DND-41 (cell line): ENCODE results near the gene PRKCE.
A peak's percentile ranks its signal among the peaks of the same experiment; 100 is the strongest.

Experiments
- ATAC-seq: fragments of 200-7000 bp; cut with Tn5 transposase; 3 replicates; pipeline ENCODE4 v1.9.1; 2021; ENCODE audit warnings: low read depth; ENCODE audit not compliant: insufficient read depth
- DNase-seq: peaks from one replicate; pipeline ENCODE4 v3.0.0-alpha.2; 2020
- H2AFZ ChIP-seq: 2 replicates; pipeline ENCODE4 v1.6.0; 2012; ENCODE audit warnings: low read depth, low read length
- H3K27ac ChIP-seq: 2 replicates; pipeline ENCODE4 v1.5.1; 2012; ENCODE audit warnings: low read length, inconsistent platforms
- H3K27me3 ChIP-seq: fragments of 200-600 bp; sonication (generic); 2 replicates; pipeline ENCODE4 v1.6.0; 2012; ENCODE audit warnings: low read length, mild to moderate bottlenecking, inconsistent platforms; ENCODE audit not compliant: insufficient read depth, poor library complexity
- H3K36me3 ChIP-seq: 2 replicates; pipeline ENCODE4 v1.5.1; 2012; ENCODE audit warnings: low read length, inconsistent platforms; ENCODE audit not compliant: insufficient read depth
- H3K4me1 ChIP-seq: 2 replicates; pipeline ENCODE4 v1.5.1; 2012; ENCODE audit warnings: mild to moderate bottlenecking, low read length; ENCODE audit not compliant: insufficient read depth
- H3K4me2 ChIP-seq: 2 replicates; pipeline ENCODE4 v1.6.0; 2012; ENCODE audit warnings: mild to moderate bottlenecking, moderate library complexity, low read length, inconsistent platforms; ENCODE audit not compliant: insufficient read depth
- H3K4me3 ChIP-seq, 2 experiments: fragments of 200-600 bp in 1 of 2; shearing (Covaris generic) in 1 of 2; 2 replicates each; pipeline ENCODE4 v1.5.1; 2012 to 2016; ENCODE audit warnings: inconsistent platforms in 2 of 2, low read length in 2 of 2, mild to moderate bottlenecking in 2 of 2, low read depth in 1 of 2, moderate library complexity in 1 of 2
- H3K79me2 ChIP-seq: 2 replicates; pipeline ENCODE4 v1.6.0; 2012; ENCODE audit warnings: low read length, inconsistent platforms; ENCODE audit not compliant: insufficient read depth
- H3K9ac ChIP-seq: 2 replicates; pipeline ENCODE4 v1.6.0; 2012; ENCODE audit warnings: low read depth, mild to moderate bottlenecking, inconsistent platforms, low read length, moderate library complexity
- H3K9me3 ChIP-seq: 2 replicates; pipeline ENCODE4 v1.5.1; 2012; ENCODE audit warnings: low read length, moderate library complexity, mild to moderate bottlenecking, inconsistent platforms; ENCODE audit not compliant: insufficient read depth, severe bottlenecking
- H4K20me1 ChIP-seq: 2 replicates; pipeline ENCODE4 v1.6.0; 2012; ENCODE audit warnings: low read length; ENCODE audit not compliant: insufficient read depth
- EZH2 ChIP-seq: IDR thresholded peaks from 3 replicates; pipeline ENCODE4 v1.6.1; 2012; ENCODE audit warnings: borderline replicate concordance, low read depth, mild to moderate bottlenecking, moderate library complexity, low read length, inconsistent platforms; ENCODE audit not compliant: severe bottlenecking
- TF ChIP-seq, protein P1 (sequence below): IDR thresholded peaks from 2 replicates; pipeline ENCODE4 v1.5.1; 2012; ENCODE audit warnings: borderline replicate concordance, low read length, moderate library complexity, mild to moderate bottlenecking; ENCODE audit not compliant: poor library complexity, severe bottlenecking; ENCODE audit errors: extremely low read depth

The PRKCE gene

DNA sequence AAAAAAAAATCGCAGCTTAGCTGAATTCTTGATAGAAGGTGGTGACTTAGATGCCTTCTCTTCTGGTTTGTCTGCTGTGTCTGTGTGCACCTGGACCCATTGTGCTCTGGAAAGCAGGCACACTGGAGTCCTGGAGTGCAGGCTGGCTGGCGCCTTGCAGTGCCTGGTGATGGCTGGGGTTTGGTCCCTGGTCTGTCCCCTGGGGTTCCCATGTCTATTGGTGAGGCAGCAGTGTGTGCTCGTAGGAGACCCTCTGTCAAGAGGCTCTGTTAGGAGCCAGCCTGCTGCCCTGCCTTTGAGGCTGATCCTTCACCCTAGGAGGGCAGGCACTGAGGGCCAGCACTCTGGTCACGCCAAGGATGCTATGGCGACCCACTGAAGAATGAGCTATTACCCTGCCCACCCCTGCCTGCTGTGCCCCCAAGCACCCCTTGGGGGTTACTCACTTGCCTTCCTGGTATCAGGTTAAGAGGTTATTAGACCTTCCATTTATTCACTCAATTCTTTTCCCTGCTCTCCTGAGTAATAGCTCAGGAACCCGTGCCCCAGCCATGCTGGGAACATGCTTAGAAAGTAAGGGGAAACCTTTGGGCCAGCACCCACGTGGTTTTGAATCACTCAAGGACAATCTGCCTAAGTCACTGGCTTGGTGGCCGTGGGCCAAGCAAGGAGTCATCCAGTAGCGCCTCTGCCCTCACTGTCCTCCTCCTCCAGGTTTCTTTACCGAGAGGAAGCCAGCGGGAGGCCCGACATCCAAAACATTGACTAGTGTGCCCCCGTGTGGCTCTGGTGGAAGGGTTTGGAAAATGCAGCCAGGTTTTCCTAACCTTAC is 284.5 kb downstream of the PRKCE start:
- Histone ChIP-seq H3K36me3 (no peaks in the 10 kb centered on the region), H3K9ac (no peak overlapping the region), H3K27ac (no peak overlapping the region), H3K4me1 (peaks cover 2% of the 10 kb centered on the region; the same call in 1 of the 2 replicates), H3K4me2 (no peak overlapping the region), H4K20me1 (no peaks in the 10 kb centered on the region), H3K27me3 (no peaks in the 10 kb centered on the region), H3K9me3 (no peaks in the 10 kb centered on the region), H3K4me3 (no peak overlapping the region), H3K79me2 (no peaks in the 10 kb centered on the region), H2AFZ (no peak overlapping the region)
- ATAC-seq, result peak; percentile 88
- DNase-seq, result peak; percentile 67
- TF ChIP-seq, protein P1, sequence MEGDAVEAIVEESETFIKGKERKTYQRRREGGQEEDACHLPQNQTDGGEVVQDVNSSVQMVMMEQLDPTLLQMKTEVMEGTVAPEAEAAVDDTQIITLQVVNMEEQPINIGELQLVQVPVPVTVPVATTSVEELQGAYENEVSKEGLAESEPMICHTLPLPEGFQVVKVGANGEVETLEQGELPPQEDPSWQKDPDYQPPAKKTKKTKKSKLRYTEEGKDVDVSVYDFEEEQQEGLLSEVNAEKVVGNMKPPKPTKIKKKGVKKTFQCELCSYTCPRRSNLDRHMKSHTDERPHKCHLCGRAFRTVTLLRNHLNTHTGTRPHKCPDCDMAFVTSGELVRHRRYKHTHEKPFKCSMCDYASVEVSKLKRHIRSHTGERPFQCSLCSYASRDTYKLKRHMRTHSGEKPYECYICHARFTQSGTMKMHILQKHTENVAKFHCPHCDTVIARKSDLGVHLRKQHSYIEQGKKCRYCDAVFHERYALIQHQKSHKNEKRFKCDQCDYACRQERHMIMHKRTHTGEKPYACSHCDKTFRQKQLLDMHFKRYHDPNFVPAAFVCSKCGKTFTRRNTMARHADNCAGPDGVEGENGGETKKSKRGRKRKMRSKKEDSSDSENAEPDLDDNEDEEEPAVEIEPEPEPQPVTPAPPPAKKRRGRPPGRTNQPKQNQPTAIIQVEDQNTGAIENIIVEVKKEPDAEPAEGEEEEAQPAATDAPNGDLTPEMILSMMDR, result peak; percentile 84
- TF ChIP-seq EZH2, result no peak

DNA sequence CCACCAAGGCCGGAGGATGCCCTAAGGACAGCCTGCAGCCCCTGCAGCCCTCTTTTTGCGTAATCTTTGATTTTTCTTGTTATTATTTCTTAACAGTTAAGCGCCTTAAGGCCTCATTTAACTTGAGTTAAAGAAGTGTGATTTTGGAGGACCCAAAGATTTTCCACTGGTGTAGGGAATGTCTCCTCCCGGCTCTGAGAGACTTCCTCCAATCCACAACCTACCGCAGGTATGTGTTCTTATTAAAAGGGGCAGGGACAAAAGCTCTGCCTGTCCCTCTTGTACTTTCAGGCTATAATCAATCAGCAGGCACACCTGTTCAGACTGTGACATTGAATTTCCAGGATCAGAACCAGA is 285.1 kb downstream of the PRKCE start:
- no peak overlapping the region for H3K4me2 ChIP-seq

DNA sequence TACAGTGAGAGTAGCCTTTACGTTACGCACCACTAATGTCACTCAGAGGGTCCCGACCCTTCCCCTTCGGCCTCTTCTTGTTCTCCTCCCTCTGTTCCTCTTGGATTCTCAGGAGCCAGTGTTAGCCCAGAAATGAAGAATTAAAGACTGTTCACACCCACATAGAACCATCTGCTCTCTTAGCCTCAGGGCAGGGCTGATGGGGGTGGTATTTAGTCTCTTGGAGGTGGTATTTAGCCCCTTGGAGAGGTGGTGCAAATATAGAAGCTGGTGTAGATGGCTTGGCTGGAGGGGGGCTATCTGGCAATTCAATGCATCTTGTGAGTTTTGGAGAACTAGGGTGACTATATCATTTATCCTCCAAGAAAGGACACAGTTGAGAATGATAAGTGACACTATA is 286.5 kb downstream of the PRKCE start:
- no peaks in the 10 kb centered on the region for H3K9me3 ChIP-seq
- H3K4me1 ChIP-seq, result peaks cover 2% of the 10 kb centered on the region; the same call in 1 of the 2 replicates
- H4K20me1 ChIP-seq, result no peaks in the 10 kb centered on the region
- H3K79me2 ChIP-seq, result no peaks in the 10 kb centered on the region
- ATAC-seq (no peak), DNase-seq (no peak)
- TF ChIP-seq, protein P1, result no peak
- TF ChIP-seq EZH2, result no peak
- H3K4me2 ChIP-seq, result no peak overlapping the region
- H2AFZ ChIP-seq, result no peak overlapping the region
- no peaks in the 10 kb centered on the region for H3K36me3 ChIP-seq
- no peak overlapping the region for H3K27ac ChIP-seq
- H3K27me3 ChIP-seq, result no peaks in the 10 kb centered on the region
- H3K4me3 ChIP-seq, result no peak overlapping the region
- H3K9ac ChIP-seq, result no peak overlapping the region

More for the DNA sequence above, 285.1 kb downstream of the PRKCE start:
- Histone ChIP-seq H3K9ac (no peak overlapping the region), H3K27me3 (no peaks in the 10 kb centered on the region), H3K36me3 (no peaks in the 10 kb centered on the region), H3K79me2 (no peaks in the 10 kb centered on the region), H4K20me1 (no peaks in the 10 kb centered on the region), H3K4me3 (no peak overlapping the region), H3K9me3 (no peaks in the 10 kb centered on the region), H2AFZ (no peak overlapping the region), H3K4me1 (peaks cover 2% of the 10 kb centered on the region; the same call in 1 of the 2 replicates), H3K27ac (no peak overlapping the region)
- ATAC-seq (no peak), DNase-seq (no peak)
- TF ChIP-seq, protein P1, result no peak
